CD4-positive, alpha-beta T cell treated with Interleukin-17A for 4 hours (primary cell): ENCODE results near the gene ZBTB26.

Experiments used
- DNase-seq: peaks from one replicate; pipeline ENCODE4 v3.0.0-alpha.2; 2020; ENCODE audit warnings: mixed read lengths

Gene ZBTB26, protein sequence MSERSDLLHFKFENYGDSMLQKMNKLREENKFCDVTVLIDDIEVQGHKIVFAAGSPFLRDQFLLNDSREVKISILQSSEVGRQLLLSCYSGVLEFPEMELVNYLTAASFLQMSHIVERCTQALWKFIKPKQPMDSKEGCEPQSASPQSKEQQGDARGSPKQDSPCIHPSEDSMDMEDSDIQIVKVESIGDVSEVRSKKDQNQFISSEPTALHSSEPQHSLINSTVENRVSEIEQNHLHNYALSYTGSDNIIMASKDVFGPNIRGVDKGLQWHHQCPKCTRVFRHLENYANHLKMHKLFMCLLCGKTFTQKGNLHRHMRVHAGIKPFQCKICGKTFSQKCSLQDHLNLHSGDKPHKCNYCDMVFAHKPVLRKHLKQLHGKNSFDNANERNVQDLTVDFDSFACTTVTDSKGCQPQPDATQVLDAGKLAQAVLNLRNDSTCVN

DNA sequence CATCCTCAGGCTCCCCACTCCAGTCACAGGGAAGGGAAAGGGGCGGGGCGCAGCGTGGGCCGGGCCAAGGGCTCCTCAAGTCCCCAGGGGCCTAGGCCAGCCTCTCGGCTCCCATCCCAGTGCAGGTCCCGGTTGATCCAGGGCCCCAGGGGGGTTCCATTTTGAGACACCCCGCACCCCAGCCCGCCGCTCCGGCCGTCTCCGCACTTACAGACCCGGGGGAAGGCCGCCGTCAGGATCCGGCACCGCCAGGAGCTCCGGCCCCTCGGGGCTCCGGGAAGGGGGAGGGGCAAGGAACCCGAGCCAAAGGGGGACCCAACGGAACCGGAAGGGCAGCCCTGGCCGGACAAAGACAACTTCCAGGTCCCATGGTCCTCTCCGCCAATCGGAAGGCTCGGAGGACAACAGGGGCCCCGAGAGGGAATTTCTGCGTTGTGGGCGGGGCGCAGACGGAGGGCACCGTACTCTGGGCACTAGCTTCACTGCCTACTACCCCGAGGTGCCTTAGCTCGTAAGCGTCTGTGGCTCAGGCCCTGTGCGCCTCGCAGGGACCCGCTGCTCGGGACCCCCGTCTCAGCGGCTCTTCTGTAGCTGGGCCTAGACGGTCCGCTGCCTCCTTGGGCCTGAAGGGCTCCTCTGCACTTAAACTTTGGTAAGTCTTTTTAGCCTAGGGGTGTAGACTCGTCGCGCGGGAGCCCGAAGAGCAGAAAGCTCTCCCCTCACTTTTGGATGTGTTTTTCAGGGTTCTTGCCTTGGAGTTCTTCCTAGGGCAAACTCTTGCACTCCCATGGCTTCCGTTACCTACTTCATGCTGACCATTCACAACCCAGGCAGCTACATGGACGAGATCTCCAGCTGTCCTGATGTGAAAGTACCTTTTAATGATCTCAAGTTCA, at the start of gene ZBTB26:
Gene ZBTB26, minus strand, starts transcription at position 287 of the 896 bp plus-strand sequence. CDS start 11,578 bp downstream, outside the sequence.
- peak; percentile 90 for DNase-seq

DNA sequence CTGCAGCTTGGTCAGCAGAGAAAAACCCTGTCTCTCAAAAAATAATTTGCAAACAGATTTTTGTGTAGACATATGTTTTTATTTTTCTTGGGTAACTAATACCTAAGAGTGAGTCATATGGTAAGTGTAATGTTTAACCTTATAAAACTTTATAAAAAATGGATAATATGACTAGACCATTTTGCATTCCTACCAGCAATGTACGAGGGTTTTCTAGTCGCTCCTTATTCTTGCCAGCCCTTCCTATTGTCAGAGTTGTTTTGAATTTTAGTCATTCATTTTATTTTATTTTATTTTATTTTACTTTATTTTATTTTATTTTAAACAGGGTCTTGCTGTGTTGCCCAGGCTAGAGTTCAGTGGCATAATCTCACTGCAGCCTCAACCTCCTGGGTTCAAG, 47.3 kb upstream of the ZBTB26 start:
- DNase-seq: no peak

DNA sequence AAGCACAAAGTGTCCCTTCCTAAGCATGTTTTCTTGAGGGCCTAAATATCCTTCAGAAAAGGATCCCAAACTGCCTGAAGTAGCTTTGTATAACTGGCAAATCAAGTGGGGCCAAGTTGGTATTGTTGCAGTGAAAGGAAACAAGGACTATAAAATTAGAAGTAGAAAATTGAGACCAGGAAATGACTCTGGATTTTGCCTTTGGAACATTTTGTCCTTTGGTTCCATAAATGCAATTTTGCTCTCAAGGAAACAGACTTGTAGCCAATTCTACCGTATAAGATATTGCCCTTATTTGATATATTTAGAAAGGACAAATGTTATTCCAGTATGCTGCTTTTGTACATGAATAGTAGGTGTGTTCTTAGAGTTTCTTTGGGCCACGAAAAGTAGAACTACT, 43.9 kb upstream of the ZBTB26 start:
- no peak for DNase-seq

DNA sequence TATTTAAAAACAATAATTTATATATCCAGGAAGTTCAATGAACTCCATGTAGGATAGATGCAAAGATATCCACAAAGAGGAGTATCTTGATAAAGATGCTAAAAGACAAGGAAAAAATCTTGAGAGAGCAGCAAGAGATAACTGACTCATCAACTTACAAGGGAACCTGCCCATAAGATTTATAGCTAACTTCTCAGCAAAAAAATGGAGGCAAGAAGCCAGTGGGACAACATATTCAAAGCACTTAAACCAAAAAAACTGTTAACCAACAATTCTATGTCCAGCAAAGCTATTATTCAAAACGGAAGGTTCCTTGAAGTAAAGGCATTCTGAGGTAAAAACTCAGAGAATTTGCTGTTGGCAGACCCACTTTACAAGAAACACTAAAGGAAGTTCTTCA, 29.8 kb upstream of the ZBTB26 start:
- DNase-seq: no peak

DNA sequence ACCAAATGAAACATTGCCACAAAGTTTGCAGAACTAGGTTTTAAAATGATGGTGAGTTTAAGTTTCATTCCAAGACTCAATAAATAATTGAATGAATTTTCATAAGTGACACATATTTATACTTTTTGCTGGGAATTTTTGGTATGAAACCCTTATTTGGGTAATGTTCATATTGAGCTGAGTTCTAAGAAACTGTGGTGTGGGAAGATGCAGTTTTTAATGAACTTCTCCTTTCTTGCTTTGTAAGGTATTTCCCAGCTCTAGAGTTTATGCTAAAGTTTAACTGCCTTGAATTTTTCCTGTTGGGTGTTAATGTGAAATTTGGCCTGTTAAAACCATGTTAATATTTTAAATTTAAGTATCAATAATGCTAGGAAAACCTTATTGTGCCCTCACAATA, 24.6 kb upstream of the ZBTB26 start:
- no peak for DNase-seq

DNA sequence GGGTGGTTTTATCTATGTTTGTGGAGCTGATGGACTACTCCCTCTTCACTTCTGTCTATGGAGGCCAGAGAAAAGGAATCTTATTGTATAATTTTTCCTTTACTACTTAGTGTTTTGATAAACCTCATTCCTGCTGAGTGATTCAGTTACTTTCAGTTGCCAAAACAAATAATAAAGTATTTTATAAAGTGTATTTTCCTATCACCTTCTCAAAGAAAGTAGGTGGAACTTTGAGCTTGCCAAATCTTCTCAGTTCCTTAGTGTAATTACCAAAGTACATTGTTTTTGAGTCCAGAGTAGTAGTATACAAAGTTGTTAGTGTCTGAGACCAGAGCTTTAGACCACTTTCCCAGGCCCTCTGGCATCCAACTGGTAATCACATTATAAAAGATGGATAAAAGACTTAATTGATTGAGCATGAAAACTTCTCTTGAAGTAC, 23.0 kb upstream of the ZBTB26 start:
- DNase-seq: no peak

DNA sequence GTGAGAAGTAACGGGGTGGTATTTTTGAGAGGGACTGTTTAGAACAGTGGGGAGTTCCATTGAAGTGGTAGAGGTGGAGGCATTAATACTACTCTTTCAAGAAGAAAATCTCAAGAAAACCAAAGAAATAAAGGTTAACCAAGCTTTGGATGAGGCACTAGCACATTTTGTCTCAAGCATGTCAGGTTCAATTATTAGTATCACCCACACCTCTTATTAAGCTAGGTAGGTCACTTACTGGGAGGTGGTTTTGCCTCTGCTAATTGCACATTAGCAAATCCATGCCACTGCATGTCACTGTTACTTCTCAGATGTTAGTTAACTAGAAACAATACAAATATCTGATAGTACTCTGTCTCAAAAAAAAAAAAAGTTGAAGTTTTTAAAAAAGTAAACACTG, 19.7 kb upstream of the ZBTB26 start:
- DNase-seq: no peak

DNA sequence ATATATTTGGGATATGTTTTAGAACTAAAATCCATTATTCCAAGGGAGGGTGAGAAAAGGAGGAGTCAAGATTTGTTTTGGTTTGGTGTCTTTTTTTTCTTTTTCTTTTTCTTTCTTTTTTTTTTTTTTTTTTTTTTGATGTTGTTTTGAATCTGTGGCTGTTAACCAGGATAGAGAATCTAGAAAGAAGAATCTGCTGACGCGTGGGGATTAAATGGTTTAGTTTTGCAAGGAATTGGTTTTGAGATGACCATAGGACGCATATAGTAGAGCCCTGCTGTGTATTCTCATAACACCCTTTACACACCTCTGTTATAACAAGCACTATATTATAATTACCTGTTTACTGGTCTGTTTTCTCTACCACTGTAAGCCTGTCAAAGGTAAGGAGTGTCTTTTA, 19.0 kb upstream of the ZBTB26 start:
- no peak for DNase-seq

DNA sequence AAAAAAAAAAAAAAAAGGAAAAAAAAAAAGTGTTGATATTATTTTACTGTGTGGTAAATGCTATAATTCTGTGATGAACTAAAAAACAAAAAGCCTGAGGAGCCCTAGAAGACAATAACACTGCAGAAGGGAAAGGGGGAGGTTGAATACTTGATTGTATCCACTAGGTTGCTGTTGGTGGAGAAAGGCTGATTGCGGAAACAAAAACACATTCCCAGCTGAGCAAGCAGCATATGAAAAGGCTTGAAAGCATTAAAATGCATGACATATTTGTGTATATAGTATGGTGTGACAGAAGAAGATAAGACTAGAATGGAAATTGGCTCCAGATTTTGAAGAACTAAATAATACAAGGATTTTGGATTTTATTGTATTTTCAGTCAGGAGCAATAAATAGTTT, 18.4 kb upstream of the ZBTB26 start:
- no peak for DNase-seq

DNA sequence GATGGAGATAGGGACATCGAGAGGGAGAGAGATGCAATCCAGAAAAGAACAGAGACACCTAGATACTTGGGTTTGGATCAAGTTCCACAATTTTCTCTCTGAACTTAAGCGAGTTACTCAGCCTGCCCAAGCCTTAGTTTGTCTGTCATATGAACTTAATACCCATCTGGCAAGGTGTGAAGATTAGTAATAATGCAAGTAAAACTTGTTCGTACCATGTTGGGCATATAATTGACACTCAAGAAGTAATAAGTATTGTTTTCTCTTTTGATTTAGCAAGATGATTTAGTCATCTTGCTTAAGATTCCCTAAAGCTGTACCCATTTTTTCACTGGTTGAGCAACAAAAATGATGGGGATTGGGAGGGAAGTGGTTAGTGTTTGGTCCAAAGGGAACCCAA, 17.0 kb upstream of the ZBTB26 start:
- no peak for DNase-seq

DNA sequence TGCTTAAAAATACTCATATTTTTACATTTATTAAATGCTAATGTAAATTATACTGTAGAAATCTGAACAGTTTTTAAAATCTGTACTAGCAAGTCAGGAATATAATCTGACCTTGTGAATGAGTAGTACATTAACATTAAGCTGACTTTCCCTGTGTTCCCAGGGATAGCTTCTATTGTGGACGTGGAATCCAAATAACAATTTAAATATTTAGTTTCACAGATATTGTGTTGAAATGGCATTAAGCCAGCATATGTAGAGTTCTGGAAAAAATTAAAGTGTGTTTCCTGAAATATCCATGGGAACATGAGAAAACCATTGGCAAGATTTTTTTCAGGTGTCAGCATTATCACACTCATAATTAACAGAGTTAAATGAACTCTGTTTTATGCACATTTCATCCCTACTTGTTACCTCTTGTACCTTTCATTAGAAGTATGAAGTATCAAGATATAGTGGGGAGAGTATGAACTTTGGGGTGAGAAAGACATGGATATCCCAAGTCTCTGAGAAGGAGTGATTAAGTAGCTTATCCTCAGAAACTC, 15.2 kb upstream of the ZBTB26 start:
- no peak for DNase-seq

DNA sequence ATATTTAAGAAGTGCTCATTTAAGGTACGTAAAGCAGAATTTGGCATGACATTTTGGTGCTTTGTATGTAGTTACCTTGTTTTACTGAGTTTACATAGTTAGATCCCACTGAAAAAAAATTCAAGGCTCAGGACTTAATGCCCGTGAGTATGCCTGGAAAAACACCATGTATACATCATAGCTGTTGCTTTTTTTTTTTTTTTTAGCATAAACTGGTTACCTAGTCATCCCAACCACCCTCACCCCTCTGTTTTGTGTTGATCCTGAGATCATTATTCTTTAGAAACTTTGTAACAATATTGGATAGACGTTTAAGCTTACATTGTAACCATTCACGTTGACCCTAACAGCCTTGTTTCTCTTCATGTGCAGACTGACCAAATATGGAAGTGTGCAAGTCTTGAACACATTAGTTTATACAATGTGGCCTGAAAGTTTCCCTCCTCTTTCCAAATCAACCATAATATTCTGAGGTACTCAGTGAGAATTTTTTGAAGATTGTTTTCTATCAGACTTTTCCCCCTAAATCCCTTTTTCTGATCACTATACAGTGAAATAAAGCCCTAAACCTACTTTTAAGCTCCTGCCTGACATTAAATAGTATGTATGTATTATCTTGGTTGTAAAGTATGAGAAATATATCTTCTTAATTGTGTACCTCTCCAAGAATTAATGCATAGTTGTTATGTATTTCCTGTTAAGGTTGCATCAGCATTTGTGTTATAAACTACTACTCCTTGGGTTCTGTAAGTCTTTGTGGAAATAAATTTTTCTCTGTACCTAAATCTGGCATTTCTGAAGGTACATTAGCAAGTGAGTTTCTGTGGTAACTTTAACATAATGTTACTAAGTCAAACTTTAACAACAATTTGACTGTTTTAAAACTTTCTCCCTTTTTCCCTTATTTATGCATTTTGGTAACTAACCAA, 13.9 kb upstream of the ZBTB26 start:
- DNase-seq: no peak

DNA sequence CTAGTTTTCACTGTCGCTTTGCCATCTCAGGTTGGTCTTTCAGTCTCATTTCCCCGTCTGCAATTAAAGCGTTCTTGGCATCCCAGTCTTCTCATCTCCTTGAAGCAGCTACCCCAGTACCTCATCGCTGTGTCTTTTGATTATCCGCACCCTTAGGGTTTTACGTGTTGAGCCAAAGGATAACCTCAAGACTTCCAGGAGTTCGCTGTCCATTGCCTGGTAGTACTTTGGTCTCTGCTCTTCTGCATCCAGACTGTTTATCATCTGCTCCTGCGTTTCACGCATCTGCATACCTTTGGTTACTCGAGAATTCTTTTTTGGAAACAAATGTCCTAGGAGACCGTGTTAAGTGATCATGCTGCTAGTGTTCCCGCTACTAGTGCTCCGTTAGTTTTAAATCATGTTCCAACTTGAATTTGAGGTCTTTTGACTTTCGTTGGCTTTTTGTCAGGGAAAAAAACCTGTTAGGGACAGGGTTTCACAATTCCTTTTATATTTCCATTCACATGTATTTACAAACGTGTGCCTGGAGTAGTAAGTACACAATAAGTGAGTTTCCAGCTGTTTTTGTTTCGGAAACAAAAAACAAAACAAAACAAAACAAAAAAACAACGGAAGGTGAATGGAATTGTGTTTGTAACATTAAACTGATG, 10.4 kb upstream of the ZBTB26 start:
- no peak for DNase-seq

DNA sequence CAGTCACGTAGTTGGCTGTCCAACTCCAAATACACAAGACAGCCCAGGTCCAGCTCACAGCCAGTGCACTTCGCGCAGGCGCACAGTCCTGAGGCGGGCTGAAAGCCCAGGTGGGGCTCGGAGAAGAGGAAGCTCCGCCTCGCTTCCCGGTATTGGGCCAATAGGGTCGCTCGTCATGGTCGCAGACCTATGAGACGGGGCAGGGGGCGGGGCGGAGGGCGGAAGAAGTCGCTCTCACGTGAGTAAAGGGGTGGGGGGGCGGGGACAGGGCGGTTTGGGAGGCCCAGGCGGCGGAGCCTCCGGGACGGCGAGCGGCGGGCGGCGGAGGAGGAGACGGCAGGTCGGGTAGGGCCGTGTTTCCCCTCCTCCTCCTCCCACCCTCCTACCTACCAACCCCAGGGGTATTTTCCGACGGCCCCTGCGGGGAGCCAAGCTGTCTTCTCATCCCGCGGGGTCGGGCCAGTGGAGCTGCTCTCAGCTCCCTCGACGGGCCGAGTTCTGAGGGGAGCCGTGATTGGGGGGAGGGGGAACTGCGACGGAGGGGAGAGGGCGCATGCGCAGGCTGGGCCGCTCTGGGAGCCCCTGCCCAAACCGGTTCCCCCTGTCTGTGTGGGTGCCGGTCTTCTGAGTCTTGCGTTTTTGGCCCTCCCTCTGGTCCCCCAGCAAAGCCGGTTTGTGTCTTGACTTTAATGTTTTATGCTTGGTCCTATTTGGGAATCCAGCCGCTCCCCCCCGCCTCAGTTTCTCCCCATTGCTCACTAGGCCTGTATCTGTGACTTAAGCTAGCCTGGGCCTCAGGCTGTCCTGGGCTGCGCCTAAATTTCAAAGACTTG, 9.7 kb upstream of the ZBTB26 start, which contains the start of gene RABGAP1:
Gene RABGAP1, plus strand, starts transcription at position 272 of the 833 bp plus-strand sequence. CDS start 16,040 bp downstream, outside the sequence.
- DNase-seq: peak; percentile 99

DNA sequence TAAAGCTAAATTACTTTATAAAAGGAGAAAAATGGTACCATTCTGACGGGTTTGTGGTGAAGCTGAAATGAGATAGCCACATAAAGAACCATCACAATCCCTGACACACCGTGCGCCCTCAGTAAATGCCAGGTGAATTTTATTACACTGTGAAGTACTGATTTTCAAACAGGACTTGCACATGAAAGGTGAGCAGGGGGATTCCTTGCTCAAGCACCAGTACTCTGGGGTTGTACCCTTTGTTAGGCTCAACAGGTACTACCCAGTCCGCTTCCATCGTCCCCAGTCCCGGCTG, 9.1 kb upstream of the ZBTB26 start:
- no peak for DNase-seq

DNA sequence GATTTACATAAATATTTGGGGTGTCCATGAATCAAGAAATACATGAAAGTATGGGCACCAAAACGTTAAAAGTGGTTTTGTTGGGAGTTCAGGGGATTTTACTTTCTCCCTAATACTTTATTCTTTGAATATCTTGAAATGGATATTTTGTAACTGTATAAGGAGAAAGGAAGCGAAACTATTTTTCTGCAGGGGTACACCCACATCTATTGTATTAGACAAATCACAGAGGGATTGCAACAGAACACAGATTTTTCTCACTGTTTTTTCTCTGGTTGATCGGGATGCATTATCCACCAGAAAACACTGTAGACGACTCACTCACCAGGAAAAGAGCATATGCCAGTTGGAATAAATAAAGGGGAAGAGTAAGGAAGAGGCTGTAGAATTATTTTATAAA, 8.3 kb upstream of the ZBTB26 start:
- DNase-seq: no peak

DNA sequence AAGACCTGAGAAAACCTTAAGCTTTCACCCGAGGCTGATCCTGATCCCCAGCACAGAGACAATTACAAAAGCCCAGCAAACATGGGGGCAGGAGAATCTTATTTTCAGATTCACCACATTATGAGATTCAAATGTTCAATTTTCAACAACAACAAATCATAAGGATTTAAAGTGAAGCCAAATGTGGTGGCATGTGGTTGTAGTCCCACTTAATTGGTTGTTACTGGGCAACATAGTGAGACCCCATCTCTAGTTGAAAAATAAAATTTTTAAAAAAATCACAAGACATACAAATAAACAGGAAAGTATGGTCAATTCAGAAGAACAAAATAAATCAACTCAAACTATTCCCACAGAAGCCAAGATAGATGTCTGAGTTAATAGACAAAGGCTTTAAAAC, 5.6 kb upstream of the ZBTB26 start:
- DNase-seq: no peak

DNA sequence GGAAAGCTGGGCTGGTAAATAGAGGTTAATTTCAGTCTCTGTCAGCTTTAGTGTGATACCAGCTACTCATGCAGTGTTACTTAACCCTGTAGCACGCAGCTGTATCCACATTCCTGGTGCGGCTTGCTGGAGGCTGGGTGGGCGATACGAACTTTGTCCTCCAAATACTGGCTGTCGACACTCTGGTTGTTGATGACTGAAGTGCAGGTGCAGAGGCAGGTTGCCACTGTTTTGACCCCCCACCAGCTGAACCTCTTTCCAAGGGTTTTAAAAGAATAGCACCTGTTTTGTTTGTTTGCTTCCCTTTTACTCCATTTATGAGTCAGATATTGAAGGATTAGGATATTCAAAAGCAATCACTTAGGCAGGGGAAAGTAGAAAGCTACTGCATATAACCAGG, 5.2 kb upstream of the ZBTB26 start:
- DNase-seq: no peak

DNA sequence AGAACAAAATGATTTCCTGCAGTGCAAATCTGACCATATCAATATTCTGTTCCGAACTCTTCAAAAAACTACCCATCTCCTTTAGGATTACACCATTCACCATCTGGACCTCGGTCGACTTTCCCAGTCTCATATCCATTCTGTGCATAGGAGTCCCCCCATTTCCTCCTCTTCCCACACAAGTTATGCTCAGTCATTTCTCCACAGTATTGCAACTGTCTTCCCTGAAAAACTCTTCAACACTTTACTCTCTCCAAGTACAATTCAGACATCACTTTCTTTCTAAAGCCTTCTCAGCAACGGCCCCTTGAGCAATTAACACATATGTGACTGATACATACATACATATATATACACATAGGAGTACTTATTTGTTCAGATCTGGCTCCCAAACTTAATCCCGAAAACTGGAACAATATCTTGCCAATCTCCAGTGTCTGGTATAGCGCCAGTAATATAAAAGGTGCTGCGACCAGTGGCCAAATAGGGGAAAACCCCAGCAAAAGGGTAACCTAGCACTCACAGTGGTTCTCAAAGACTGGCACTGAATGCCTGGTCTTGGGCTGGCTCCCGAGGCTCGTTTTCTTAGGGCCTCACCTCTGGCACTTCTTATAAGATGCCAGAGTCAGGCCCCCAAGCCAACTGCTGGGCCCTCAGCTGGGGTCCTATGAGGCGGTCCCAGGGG, 629 bp downstream of the ZBTB26 start:
- no peak for DNase-seq

DNA sequence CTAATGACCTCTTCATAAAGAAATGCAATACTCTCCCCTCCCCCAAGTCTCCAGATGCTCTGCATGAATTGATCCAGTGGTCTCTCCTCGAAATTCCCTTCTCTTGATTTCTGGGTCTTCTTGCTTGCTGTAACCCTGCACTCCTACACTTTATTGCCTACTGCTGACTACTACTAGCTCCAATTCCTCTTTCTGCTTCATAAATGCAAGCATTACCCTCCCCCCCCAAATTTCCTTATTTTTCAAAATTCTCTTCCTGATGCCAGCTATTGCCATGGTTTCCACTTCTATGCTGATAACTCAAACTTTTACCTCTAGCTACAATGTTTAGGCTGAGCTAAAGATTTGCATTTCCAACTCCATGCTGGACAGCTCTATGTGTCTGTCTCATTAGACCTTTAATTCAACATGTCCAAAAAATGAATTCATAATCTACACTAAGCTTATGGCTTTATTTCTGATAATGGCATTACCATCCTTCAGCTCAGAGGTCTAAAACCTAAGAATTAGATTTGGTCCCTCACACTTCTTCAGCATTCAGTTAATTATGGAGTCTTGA, 1.4 kb downstream of the ZBTB26 start:
- DNase-seq: no peak
